ENCODE results near the gene HOXC9. TPM values are rescaled to one million over a fixed set of nuclear protein-coding genes. Genes with fewer than 3 reads are reported as not detected.

HOXC9 gene
- total RNA-seq, 1 experiment from 2014 or later: not detected

GRCh38 chr12:54004841-54005530, 5.0 kb downstream of the HOXC9 start:
- Histone ChIP-seq H3K23me2 (ENCODE audit: insufficient read length, low read depth, low read length, poor library complexity, severe bottlenecking) (no peaks in the 10 kb centered on the region), H2AFZ (ENCODE audit: low read length) (no peak overlapping the region), H3K23ac (ENCODE audit: insufficient read length, low read depth, low read length) (no peak overlapping the region), H3K4me2 (ENCODE audit: insufficient read depth, insufficient read length, low read length) (no peak overlapping the region), H3K4me1 (ENCODE audit: insufficient read depth, low read length) (no peaks in the 10 kb centered on the region), H3K79me1 (ENCODE audit: insufficient read depth, low read depth, low read length, poor library complexity, severe bottlenecking) (no peaks in the 10 kb centered on the region), H3K27me3 (ENCODE audit: insufficient read depth, low read length) (peaks cover 96% of the 10 kb centered on the region), H3K79me2 (ENCODE audit: insufficient read depth, low read length) (no peaks in the 10 kb centered on the region), H4K20me1 (ENCODE audit: control insufficient read depth, insufficient read depth, insufficient read length) (no peaks in the 10 kb centered on the region), H3K27ac (ENCODE audit: insufficient read length, low read depth, low read length) (no peak overlapping the region), H3K18ac (ENCODE audit: insufficient read length, low read depth, low read length) (no peak overlapping the region), H3K14ac (ENCODE audit: insufficient read depth, low read length) (no peak overlapping the region), H4K5ac (ENCODE audit: insufficient read length, low read depth, low read length) (no peak overlapping the region), H3K56ac (ENCODE audit: insufficient read length, low read depth, low read length) (no peak overlapping the region), H4K8ac (replicated peaks; ENCODE audit: insufficient read length, low read depth, low read length) (no peak overlapping the region), H2BK5ac (ENCODE audit: insufficient read length, low read length) (no peak overlapping the region), H4K91ac (ENCODE audit: insufficient read length, low read depth, low read length) (no peak overlapping the region), H2BK20ac (ENCODE audit: low read depth, low read length, poor library complexity, severe bottlenecking) (no peak overlapping the region), H2BK12ac (ENCODE audit: insufficient read length, low read depth, low read length) (no peak overlapping the region), H3T11ph (ENCODE audit: low read length) (no peak overlapping the region), H2AK5ac (ENCODE audit: insufficient read length, low read length) (no peak overlapping the region), H2BK15ac (ENCODE audit: low read depth, low read length) (no peak overlapping the region), H3K9ac (ENCODE audit: extremely low read depth, insufficient read length, low read length) (no peak overlapping the region), H3K9me3 (ENCODE audit: control insufficient read depth, low read depth, low read length) (no peaks in the 10 kb centered on the region), H3K4ac (ENCODE audit: low read depth, low read length) (no peak overlapping the region), H2BK120ac (ENCODE audit: low read depth, low read length, poor library complexity, severe bottlenecking) (no peak overlapping the region)
- Mint-ChIP-seq H3K4me1 (peaks cover 7 to 21% of the 10 kb centered on the region in 2 experiments), H3K4me3 (no peak overlapping the region), H3K36me3 (ENCODE audit: insufficient read depth in 1 of 3, low read depth in 3 of 3) (no peaks in the 10 kb centered on the region), H3K27me3 (ENCODE audit: low read depth) (peaks cover 100% of the 10 kb centered on the region), H3K27ac (no peak overlapping the region), H3K9me3 (peaks cover 4 to 6% of the 10 kb centered on the region in 2 experiments; a peak in 3 of 5 replicates)
- TF ChIP-seq CTCF (conservative IDR thresholded peaks at IDR 0.05): no peak
- no CpG with 5 or more reads among the region's 31 CpGs for WGBS (ENCODE audit: extremely low coverage, insufficient read length, low lambda C conversion rate)
- DNase-seq: peak; percentile 73
